A673 (cell line): Measurements from ENCODE around the gene SLC15A1. TPM values are rescaled to one million over a fixed set of nuclear protein-coding genes. Genes with fewer than 3 reads are reported as not detected.

Source experiments
- BruUV-seq: library from RNA; stranded (reverse); fragments of 400-500 nt; replicated peaks from 2 replicates; lab custom pipeline; 2021; lab: Mats Ljungman, UMichigan
- CTCF ChIA-PET: fragments of 300-600 bp; sonication (Branson Sonifier 250); formaldehyde crosslinking; loops from one replicate; lab custom pipeline; 2022; ENCODE audit warnings: antibody characterized with exemption; lab: Charles Lee
- POLR2A ChIA-PET: fragments of 300-600 bp; sonication (Branson Sonifier 250); formaldehyde crosslinking; loops from one replicate; lab custom pipeline; 2022; ENCODE audit warnings: antibody characterized with exemption; ENCODE audit not compliant: low non-redundant PET; lab: Charles Lee
- DNase-seq: peaks from one replicate; pipeline ENCODE4 v3.0.0-alpha.2; 2015; ENCODE audit warnings: low spot score
- H3K27ac ChIP-seq: fragments of 200-600 bp; sonication (generic); 2 replicates; pipeline ENCODE4 v1.5.1; 2016; ENCODE audit warnings: mixed run types, low read depth, mild to moderate bottlenecking, mixed read lengths, antibody characterized with exemption, low read length; ENCODE audit not compliant: poor library complexity, severe bottlenecking
- H3K27me3 ChIP-seq: fragments of 200-600 bp; sonication (generic); replicated peaks from 2 replicates; pipeline ENCODE4 v1.6.1; 2017; ENCODE audit warnings: mixed run types, low read depth, mild to moderate bottlenecking, mixed read lengths, antibody characterized with exemption, low read length; ENCODE audit not compliant: insufficient read depth, poor library complexity
- H3K36me3 ChIP-seq: fragments of 200-600 bp; sonication (generic); 2 replicates; pipeline ENCODE4 v1.6.1; 2016; ENCODE audit warnings: mixed run types, mild to moderate bottlenecking, mixed read lengths, antibody characterized with exemption, low read length; ENCODE audit not compliant: insufficient read depth, poor library complexity, severe bottlenecking
- H3K4me1 ChIP-seq: fragments of 200-600 bp; sonication (generic); 2 replicates; pipeline ENCODE4 v1.6.1; 2017; ENCODE audit warnings: mixed run types, mild to moderate bottlenecking, mixed read lengths, antibody characterized with exemption, low read length; ENCODE audit not compliant: insufficient read depth, poor library complexity, severe bottlenecking
- H3K4me3 ChIP-seq: fragments of 200-600 bp; sonication (generic); 2 replicates; pipeline ENCODE4 v1.5.1; 2016; ENCODE audit warnings: low read depth, mixed run types, mild to moderate bottlenecking, mixed read lengths, low read length; ENCODE audit not compliant: poor library complexity, severe bottlenecking
- H3K9me3 ChIP-seq: fragments of 200-600 bp; sonication (generic); 2 replicates; pipeline ENCODE4 v1.6.1; 2016; ENCODE audit warnings: mixed run types, low read depth, mild to moderate bottlenecking, mixed read lengths, antibody characterized with exemption, low read length; ENCODE audit not compliant: poor library complexity, severe bottlenecking
- EZH2 ChIP-seq: fragments of 200-600 bp; sonication (generic); IDR thresholded peaks from 2 replicates; pipeline ENCODE4 v1.6.1; 2017; ENCODE audit warnings: borderline replicate concordance, low read depth, mild to moderate bottlenecking, mixed read lengths, antibody characterized with exemption, low read length; ENCODE audit not compliant: poor library complexity, severe bottlenecking
- intact Hi-C: fragments of 100-400 bp; cut with micrococcal nuclease; formaldehyde crosslinking; loops from one replicate; pipeline ENCODE4 v1.10.0; 2022; ENCODE audit not compliant: unreplicated experiment
- total RNA-seq: library from RNA; stranded (reverse); gene quantifications from 2 replicates; pipeline ENCODE4 v1.2.3, GENCODE V29; 2021
- TF ChIP-seq, protein P1 (sequence below): fragments of 300-800, 200-600 bp; sonication (generic); conservative IDR thresholded peaks from 2 replicates; pipeline ENCODE4 v1.5.1; 2017; ENCODE audit warnings: low read depth, mild to moderate bottlenecking, antibody characterized with exemption, low read length, moderate library complexity, mixed read lengths

SLC15A1 gene
- total RNA-seq, 1 experiment from 2014 or later: not detected

DNA sequence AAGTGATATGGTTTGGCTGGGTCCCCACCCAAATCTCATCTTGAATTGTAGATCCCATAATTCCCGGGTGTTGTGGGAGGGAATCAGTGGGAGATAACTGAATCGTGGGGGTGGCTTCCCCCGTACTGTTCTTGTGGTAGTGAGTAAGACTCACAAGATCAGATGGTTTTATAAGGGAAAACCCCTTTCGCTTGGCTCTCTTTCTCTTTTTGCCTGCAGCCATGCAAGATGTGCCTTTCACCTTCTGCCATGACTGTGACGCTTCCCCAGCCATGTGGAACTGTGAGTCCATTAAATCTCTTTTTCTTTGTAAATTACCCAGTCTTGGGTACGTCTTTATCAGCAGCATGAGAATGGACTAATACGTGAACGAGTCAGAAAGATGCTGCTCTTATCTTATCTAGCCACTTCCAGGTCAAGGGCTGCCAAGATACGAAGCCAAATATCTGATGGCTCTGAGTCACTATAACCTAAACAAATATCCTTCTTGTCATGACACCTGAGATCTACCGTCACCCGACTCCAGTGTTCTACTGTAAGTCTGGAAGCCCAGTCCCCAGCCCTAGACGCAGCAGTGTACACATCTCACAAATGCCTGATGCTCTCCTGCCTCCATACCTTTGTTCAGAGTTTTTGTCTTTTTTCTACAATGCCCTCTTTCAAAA lies 45.9 kb downstream of the SLC15A1 start:
- CTCF ChIA-PET: no interaction called here
- DNase-seq: no peak
- TF ChIP-seq, protein P1, sequence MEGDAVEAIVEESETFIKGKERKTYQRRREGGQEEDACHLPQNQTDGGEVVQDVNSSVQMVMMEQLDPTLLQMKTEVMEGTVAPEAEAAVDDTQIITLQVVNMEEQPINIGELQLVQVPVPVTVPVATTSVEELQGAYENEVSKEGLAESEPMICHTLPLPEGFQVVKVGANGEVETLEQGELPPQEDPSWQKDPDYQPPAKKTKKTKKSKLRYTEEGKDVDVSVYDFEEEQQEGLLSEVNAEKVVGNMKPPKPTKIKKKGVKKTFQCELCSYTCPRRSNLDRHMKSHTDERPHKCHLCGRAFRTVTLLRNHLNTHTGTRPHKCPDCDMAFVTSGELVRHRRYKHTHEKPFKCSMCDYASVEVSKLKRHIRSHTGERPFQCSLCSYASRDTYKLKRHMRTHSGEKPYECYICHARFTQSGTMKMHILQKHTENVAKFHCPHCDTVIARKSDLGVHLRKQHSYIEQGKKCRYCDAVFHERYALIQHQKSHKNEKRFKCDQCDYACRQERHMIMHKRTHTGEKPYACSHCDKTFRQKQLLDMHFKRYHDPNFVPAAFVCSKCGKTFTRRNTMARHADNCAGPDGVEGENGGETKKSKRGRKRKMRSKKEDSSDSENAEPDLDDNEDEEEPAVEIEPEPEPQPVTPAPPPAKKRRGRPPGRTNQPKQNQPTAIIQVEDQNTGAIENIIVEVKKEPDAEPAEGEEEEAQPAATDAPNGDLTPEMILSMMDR: no peak
- no peak for TF ChIP-seq EZH2
- intact Hi-C loops: no loop called here
- Histone ChIP-seq H3K4me1 (no peaks in the 10 kb centered on the region), H3K9me3 (no peaks in the 10 kb centered on the region), H3K27me3 (no peaks in the 10 kb centered on the region), H3K4me3 (no peak overlapping the region), H3K27ac (no peak overlapping the region), H3K36me3 (no peaks in the 10 kb centered on the region)
- POLR2A ChIA-PET: no interaction called here
- BruUV-seq: no TSS peak

DNA sequence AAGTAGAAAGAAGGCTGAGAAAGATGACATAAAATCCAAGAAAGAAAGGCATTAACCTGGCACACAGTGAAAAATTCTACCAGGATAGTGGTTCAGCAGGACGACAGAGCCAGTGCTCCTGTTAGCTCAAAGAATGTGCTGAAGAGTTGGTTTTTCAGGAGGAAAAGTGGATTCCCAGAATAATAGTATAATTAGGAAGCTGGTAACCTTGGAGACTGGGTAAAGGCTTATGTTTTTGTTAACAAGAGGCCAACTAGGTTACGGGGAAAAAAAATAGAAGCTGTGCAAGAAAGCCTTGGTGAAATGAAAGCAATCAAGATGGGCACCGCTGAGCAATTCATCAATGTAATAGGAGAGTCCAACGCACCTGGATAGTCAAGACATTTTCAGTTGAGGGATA lies 54.7 kb downstream of the SLC15A1 start:
- CTCF ChIA-PET: no interaction called here
- H3K27ac ChIP-seq: no peak overlapping the region
- BruUV-seq: no TSS peak
- POLR2A ChIA-PET: no interaction called here
- no peak for DNase-seq
- H3K36me3 ChIP-seq: no peaks in the 10 kb centered on the region
- intact Hi-C loops: no loop called here
- no peak overlapping the region for H3K4me3 ChIP-seq
- TF ChIP-seq, protein P1: no peak
- no peak for TF ChIP-seq EZH2
- H3K4me1 ChIP-seq: no peaks in the 10 kb centered on the region
- H3K9me3 ChIP-seq: no peaks in the 10 kb centered on the region
- no peaks in the 10 kb centered on the region for H3K27me3 ChIP-seq

DNA sequence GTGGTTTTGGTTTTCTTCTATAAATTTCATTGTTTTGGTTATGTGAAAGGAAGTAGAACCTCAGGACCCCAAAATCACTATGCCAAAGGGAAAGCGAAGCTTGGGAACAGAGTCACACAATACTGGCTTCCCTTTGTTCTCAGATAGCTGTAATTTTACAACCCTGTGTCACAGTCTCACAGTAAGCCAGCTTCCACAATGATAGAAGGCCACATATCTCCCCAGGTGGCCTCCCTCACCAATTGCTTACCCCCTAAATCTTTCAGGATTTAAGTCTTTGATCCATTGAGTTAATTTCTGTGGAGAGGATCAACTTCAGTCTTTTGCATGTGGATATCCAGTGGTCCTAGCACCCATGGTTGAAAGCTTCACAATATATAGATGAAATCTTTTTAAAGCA lies 58.7 kb downstream of the SLC15A1 start:
- no peak for DNase-seq
- Histone ChIP-seq H3K27me3 (no peaks in the 10 kb centered on the region), H3K27ac (no peak overlapping the region), H3K9me3 (no peaks in the 10 kb centered on the region), H3K4me3 (no peak overlapping the region), H3K4me1 (no peaks in the 10 kb centered on the region), H3K36me3 (no peaks in the 10 kb centered on the region)
- no TSS peak for BruUV-seq
- POLR2A ChIA-PET: no interaction called here
- CTCF ChIA-PET: no interaction called here
- intact Hi-C loops: no loop called here
- TF ChIP-seq EZH2: no peak
- TF ChIP-seq, protein P1: no peak
